MM.1S (cell line): Measurements from ENCODE around the gene ARID3B.

Source experiments
- EZH2 ChIP-seq: fragments of 300-600 bp; sonication (generic); optimal IDR thresholded peaks from 2 replicates; pipeline ENCODE3; 2017; ENCODE audit warnings: low read depth, mild to moderate bottlenecking, antibody characterized with exemption, low read length, mixed read lengths
- EZH2phosphoT487 ChIP-seq: fragments of 300-600 bp; sonication (generic); IDR thresholded peaks from 2 replicates; pipeline ENCODE4 v1.6.1; 2018; ENCODE audit warnings: antibody characterized with exemption, low read length
- TF ChIP-seq, protein P1 (sequence below): fragments of 300-600 bp; sonication (generic); IDR thresholded peaks from 2 replicates; pipeline ENCODE4 v1.5.1; 2016; ENCODE audit warnings: antibody characterized with exemption, low read length, mixed read lengths

DNA sequence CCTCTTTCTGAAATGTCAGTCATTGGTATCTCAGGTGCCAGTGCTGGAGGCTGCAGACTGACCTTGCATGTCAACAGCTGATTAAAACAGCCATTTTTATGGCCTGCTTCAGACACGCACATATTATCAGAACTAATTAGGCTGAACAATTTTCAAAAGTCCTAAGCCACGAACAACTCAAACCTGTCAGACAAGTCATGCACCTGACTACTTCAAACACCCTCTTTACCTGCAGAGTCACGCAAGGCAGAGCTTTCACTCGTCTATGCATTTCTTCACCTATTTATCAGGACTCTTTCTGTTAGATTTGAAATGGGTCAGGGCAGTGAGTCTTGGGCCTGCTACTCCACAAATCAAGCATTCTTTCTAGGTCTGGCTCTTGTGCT is 101.3 kb downstream of the ARID3B start:
- TF ChIP-seq, protein P1, sequence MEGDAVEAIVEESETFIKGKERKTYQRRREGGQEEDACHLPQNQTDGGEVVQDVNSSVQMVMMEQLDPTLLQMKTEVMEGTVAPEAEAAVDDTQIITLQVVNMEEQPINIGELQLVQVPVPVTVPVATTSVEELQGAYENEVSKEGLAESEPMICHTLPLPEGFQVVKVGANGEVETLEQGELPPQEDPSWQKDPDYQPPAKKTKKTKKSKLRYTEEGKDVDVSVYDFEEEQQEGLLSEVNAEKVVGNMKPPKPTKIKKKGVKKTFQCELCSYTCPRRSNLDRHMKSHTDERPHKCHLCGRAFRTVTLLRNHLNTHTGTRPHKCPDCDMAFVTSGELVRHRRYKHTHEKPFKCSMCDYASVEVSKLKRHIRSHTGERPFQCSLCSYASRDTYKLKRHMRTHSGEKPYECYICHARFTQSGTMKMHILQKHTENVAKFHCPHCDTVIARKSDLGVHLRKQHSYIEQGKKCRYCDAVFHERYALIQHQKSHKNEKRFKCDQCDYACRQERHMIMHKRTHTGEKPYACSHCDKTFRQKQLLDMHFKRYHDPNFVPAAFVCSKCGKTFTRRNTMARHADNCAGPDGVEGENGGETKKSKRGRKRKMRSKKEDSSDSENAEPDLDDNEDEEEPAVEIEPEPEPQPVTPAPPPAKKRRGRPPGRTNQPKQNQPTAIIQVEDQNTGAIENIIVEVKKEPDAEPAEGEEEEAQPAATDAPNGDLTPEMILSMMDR: no peak
- TF ChIP-seq EZH2 (no peak), EZH2phosphoT487 (no peak)
